Left lobe of liver (tissue), 2 donors: ENCODE measurements around the gene TMEM74B. TPM values are rescaled to one million over a fixed set of nuclear protein-coding genes. Genes with fewer than 3 reads are reported as not detected.
"Not testable (repeated sequence)": the region's sequence is repeated elsewhere in the genome, so short reads cannot be mapped to it uniquely, and the experiment has no call there.

ENCODE experiments used
- ATAC-seq: fragments of 200-7000 bp; cut with Tn5 transposase; one replicate; pipeline ENCODE4 v1.9.1; 2020; ENCODE audit warnings: mild to moderate bottlenecking, moderate library complexity
- DNase-seq: peaks from one replicate; pipeline ENCODE4 v3.0.0-alpha.2; 2020; ENCODE audit warnings: low spot score
- total RNA-seq: library from RNA; stranded (reverse); gene quantifications from one replicate; pipeline ENCODE4 v1.2.1, GENCODE V29; 2021
- donor health status: DM: no; HTN: no; CAD: no; lungs with moderate emphysema.
- donor health status: DM: no; HTN: yes; CAD: no.

TMEM74B gene
- 1.2 TPM for total RNA-seq

DNA sequence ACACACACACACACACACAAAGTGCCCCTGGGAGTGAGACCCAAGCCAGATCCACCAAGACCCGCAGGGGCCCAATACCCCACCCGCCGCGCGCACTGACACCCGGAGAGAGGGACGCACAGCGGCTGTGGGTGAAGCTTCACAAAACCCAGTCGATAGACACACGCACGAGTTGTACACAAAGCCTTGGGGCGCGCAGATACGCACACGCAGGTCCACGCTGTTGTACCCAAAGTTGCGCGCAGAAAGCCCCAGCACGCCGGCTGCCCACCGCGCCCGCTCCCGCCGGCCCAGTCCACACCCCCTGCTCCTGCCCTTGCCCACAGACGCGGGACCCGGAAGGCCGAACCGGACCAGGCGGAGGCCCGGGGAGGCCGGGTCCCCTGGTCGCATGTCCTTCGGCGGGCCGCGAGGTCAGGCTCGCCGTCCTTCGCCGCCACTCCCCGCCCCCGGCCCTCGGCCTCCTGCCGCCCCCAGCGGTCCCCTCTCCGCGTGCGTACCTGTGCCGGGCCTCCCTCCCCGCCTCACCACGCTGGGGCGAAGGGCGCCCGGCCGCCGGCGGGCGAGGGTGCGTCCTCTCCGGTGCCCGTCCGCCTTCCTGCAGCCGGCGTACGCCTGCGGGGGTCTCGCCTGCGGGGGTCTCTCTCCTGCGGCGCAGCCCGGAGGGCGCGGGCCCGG, at the start of gene TMEM74B:
Gene TMEM74B, minus strand, starts transcription at position 344 of the 678 bp plus-strand sequence. CDS start 1,180 bp downstream, outside the sequence.
- no peak for DNase-seq
- ATAC-seq, result peak; percentile 40

DNA sequence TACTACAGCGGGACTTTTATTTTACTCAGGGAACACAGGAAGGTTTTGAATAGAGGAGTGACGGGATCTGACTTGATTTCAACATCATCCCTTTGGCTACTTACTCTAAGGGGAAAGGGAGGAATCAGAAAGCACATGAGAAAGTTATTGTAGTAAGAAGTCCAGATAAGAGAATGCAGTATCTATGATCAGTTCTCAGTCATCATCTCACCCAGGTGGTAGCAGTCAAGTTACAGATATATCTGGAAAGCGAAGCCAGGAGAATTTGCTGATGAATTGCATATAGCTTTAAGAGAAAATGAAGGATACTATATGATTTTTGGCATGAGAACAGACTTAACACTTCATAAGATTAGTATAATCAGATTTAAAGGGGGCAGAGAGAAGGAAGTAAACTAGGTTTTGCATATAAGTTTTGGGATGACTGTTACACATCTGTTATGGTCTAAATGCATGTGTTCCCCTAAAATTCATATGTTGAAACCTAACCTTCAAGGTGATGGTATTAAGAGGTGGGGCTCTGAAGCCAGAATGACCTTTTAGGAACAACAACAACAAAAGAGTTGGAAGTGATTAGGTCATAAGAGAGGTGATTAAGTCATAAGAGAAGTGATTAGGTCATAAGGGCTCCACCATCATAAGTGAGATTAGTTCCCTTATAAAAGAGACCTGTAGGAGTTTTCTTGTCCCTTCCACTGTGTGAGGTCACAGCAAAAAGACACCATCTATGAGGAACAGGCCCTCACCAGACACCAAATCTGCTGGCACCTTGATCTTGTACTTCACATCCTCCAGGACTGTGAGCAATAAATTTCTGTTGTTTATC, 47.7 kb upstream of the TMEM74B start:
- DNase-seq, result no peak
- ATAC-seq, result no peak

DNA sequence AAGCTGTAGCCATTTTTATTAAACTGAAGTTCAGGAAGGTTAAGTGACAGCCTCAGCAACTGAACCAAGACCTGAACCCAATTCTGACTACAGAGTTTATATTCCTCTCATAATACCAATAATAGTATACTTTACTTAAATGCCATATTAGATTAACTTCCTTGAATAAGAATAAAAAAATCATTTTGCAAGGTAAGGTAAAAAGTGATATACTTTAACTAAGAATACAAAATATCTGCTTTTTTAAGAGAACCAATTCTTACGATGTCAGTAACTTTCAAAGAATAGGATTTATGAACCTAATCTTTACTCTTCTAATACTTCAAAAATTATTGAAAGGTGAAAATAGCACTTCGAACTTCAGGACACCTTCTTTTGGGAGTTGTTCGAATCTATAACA, 44.8 kb upstream of the TMEM74B start:
- ATAC-seq (no peak), DNase-seq (no peak)

DNA sequence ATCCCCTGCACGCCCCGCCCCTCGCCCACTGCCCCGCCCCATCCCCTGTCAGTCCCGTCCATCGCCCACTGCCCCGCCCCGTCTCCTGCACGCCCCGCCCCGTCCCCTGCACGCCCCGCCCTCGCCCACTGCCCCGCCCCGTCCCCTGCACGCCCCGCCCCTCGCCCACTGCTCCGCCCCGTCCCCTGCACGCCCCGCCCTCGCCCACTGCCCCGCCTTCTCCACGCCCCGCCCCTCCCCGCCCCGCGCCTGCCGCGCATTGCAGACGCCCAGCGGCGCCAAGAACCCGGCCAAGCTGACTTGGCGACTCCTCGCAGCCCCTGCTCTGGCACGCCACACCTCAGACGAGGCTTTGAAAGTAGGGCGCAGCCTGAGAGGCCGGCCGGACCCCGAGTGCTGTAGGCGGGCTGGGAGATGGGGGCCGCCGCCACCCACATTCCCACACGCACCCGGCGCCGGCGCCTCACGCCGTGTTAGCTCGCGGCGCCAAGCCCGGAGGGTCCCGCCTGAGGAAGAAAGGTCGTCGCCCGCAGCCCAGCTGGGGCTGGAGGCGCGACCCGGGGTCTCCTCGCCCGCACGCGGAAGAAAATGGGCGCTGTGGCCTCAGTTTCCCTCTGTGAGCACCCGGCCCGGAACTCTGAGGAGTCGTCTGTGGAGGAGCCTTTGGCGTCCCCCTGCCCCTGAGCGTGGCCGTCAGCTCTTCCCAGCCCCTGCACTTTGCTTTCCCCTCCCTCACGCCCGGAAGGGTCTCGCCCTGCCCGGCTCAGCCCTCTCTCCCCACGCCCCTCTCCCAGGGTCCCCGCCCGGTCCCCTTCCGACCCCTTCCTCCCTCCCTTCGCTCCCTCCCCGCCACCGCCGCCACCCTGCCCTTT, 41.2 kb upstream of the TMEM74B start, which contains the start of gene RAD21L1:
Gene RAD21L1, plus strand, starts transcription at position 262 of the 872 bp plus-strand sequence. CDS start 2,410 bp downstream, outside the sequence.
- peak; percentile 95 for ATAC-seq
- peak; percentile 81 for DNase-seq

DNA sequence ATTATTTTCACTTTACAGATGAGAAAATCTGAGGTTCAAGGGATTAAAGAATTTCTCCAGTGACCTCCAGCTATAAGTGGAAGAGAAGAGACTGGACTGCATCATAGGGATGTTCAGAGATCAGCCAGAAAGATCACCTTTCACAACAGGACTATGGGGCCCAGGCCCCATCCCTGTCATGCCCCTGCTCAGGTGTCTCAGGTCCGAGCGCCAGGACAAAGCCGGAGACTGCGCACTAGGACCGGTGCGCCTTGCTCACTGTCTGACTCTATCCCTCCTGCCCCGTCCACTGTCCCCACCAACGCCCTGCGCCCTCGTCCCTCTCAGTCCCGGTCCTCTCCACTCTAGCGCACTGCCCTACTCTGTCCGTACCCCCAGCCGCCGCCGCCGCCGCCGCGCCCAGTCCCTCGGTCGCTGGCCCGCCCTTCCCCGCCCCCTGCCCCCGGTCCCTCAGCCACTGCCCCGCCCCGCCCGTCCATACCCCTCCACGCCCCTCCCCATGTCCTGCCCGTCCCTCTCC, 40.5 kb upstream of the TMEM74B start:
- DNase-seq (no peak), ATAC-seq (no peak)

DNA sequence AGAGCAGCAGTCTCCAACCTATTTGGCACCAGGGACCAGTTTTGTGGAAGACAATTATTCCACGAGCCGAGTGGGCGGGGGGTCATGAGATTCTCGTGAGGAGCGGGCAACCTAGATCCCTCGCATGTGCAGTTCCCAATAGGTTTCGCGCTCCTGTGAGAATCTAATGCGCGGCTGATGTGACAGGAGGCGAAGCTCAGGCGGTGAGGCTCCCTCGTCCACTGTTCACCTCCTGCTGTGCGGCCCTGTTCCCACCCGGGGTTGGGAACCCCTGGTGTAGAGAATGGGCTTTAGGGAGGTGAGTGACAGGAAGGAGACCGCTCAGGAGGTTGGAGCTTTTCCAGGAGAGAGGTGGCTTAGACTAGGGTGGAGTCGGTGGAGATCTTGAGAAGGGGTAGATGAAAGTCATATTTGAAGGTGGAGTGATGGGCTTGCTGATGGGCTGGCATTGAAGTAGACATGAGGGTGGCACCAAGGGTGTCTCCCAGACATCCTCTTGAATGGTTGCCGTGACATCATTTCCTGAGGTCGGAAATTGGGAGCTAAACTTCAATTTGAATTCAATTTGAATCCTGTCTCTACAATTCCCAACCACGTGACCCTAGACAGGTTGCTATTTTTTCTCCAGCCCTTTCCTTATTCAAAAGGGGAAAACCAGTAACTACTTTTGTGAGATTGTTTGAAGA, 39.6 kb upstream of the TMEM74B start:
- no peak for ATAC-seq

DNA sequence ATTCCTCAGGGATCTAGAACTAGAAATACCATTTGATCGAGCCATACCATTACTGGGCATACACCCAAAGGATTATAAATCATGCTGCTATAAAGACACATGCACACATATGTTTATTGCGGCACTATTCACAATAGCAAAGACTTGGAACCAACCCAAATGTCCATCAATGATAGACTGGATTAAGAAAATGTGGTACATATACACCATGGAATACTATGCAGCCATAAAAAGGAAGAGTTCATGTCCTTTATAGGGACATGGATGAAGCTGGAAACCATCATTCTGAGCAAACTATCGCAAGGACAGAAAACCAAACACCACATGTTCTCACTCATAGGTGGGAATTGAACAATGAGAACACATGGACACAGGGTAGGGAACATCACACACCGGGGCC, 38.0 kb upstream of the TMEM74B start:
- not testable (repeated sequence) for ATAC-seq, DNase-seq

More for the DNA sequence above, 39.6 kb upstream of the TMEM74B start:
- no peak for DNase-seq

DNA sequence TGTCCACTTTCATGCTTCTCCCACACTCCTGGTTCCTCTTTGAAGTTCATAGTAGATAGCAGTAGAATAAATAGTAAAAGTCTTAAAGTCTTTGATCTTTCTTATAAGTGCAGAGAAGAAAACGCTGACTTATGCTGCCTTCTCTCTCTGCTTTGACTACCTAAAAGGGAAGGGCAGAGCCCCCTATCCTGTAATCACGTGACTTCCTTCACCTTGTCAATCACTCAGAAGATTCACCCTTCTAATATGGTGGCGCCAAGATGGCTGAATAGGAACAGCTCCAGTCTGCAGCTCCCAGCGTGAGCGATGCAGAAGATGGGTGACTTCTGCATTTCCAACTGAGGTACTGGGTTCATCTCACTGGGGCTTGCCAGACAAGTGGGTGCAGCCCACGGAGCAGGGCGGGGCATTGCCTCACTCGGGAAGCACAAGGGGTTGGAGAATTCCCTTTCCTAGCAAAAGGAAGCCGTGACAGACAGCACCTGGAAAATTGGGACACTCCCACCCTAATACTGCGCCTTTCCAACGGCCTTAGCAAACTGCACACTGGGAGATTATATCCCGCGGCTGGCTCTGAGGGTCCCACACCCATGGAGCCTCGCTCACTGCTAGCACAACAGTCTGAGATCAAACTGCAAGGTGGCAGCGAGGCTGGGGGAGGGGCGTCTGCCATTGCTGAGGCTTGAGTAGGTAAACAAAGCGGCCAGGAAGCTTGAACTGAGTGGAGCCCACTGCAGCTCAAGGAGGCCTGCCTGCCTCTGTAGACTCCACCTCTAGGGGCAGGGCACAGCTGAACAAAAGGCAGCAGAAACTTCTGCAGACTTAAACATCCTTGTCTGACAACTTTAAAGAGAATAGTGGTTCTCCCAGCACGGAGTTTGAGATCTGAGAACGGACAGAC, 32.0 kb upstream of the TMEM74B start:
- ATAC-seq, DNase-seq: not testable (repeated sequence)

DNA sequence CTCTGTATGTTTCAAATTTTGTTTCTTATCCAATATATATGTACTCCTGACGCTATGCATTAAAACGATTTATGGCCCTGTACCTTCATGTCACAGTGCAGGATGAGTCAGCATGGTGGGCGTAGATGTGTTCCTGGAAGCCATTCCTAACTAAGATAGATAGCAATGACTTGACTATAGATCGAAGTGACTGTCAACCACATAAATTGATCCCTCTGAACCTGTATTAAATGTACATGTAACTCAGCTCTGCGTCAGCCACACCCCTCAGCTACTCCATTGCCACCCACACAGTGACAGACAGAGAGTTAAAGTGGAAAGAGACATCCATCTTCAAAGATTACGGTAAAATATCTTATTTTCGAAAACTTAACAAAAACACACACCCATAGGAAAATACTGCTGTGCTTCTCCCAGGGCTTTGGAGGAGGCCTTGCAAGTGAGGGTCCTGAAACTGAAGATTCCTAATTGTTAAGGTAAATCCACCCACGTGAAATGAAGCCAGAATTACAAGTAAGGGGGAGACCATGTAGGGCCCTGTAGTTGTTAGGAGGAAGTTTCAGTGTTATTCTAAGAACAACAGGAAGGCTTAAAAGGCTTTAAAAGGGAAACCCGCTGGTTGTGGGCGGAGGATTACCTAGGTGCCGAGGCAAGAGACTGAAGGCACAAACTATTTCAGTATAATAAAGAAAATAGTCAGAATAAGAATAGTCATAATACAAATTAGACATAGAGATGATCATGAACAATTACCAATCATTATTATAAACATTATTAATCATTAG, 30.8 kb upstream of the TMEM74B start:
- ATAC-seq (no peak), DNase-seq (no peak)

DNA sequence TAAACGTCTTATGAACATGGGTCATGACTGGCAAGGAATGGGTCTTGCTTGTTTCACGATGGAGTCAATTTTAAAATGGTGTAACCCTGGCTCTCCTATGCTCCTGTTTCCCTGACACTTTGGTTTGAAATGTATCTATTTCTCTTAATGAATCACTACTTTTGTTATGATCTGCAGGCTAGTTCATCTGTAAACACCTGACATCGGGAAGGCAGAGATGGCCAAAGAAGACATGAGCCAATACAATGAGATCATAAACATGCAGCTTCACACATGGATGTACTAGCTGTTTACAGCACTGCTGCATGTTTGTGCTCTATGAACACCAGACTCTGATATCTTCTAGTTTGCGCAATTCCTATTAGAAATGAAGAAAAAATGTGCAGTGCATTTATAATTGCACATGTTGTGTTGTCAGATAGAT, 30.1 kb upstream of the TMEM74B start:
- ATAC-seq (no peak), DNase-seq (no peak)

DNA sequence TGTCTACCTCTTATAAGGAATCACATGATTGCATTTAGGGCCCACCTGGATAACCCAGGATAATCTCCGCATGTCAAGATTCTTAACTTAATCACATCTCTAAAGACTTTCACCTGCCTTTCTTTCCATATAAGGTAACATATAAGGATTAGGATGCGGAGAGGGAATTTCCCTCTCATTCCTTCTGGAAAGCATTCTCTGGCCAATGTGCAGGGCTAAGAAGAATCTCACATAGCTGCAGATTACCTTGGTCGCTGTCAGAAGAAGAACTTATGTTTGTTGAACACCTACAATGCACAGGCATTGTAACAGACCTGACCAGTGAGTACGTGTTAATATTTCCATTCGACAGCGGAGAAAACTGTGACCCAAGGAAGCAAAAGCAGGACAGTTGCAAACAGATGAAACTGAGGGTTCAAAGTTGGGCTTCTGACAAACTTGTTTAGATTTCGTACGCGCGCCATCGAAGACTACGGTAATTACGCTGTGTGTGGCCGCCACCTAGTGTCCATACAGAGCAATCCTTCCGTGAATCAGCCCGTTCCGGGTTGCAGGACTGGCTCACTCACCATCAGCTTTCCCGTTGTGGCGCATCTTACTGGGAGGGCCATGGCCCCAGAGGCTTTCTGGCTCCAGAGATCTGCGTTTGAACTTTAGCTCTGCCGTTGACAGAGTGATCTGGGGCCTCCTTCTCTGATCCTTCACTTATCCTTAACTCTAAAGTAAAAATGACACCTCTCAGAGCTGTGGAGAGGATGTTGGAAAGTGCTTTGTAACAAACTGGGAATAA, 28.0 kb upstream of the TMEM74B start:
- peak; percentile 99 for ATAC-seq
- peak; percentile 64 for DNase-seq

DNA sequence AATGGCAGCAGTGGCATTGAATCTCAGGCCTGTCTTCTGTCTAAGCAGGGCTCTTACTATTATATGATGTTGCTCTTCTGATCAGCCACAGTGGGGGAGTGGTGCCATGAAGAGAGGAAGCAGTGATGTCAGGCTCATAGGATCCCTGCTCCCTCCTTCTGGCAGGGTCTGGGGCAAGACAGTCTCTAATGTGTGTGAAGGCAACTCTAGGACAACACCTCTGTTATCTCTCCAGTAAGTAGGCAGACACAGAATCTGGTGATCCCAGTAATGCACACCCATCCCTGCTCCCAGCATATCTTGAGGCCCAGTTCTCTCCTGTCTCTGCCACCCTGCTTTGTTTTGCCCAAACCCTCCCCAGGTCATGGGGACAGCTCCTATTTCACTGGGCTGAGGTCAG, 27.2 kb upstream of the TMEM74B start:
- ATAC-seq (no peak), DNase-seq (no peak)

DNA sequence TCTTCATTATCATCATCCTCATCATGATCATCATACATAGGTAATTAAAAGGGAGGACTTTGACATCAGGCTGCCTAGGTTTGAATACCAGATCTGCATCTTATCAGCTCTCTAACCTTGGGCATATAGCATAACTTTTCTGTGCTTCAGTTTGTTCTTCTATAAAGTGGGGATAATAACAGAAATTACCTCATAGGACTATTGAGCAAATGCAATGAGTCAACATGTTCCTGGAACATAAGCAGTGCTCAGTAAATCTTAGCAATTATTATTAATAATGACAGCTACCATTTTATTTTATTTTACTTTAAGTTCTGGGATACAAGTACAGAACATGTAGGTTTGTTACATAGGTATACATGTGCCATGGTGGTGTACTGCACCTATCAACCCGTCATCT, 25.7 kb upstream of the TMEM74B start:
- DNase-seq (no peak), ATAC-seq (no peak)

DNA sequence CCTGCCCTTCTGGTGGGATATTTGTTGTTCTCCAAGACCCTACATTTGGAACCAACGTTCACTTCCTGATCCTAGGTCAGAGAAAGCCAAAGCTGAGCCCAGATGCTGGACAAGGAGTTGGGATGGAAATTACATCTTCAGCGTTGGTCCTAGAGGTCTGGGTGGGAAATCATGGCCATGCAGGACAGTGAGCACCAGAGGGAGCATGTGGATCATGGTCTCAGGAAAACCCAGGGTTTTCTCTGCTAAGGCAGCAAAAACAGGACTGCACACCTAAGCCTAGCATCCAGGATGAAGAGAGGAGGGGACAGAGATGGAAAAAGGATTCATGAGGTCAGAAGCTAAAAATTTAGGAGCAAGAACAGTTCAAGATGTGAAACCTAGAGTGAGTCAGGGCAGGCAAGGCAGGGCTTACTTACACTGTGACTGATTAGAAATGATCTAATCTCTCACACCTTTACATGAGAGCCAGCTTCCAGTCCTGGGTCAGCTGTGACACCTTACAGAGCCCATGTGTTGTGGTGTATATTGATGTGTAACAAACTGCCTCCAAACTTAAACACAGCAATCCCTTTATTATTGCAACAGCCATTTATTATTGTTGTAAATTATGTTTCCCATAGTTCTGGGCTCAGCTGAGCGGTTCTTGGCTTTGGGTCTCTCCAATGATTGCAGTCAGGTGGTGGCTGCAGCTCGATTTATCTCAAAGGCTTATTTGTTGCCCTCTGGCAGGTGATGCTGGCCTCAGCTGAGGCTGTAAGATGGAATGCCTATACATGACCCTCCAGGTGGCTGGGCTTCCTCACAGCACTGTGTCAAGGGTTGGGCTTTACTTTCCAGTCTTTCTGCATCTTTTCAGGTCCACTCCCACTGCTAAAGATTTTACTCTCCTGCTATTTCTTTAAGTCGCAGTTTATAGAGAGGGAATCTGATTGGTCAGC, 24.9 kb upstream of the TMEM74B start:
- ATAC-seq, result no peak
- DNase-seq, result no peak

DNA sequence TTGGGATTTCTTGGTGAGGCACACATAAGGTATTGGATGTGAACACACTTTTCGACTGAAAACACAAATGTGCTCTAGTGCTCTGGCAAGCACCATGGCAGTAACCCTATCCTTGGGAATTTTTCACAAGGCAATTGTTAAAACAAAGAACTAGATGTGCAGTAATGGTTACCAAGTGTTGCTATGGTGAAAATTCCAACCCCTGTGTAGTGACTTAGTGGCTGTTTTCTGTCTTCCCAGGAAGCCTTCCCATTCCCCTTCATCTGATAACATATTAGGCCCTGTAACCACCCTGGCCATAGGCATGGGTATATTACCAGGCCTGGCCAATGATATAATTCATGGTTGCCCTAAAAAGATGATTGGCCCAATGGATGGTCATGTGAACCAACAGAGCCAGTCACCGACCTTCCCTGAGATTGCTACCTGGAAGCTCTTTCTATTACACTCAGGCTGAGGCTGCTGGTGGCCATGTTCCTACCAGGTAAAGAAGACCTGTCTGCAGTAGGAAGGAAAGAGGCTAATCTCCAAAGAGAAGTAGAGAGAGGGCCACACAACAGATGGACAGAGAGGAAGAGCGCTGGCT, 22.6 kb upstream of the TMEM74B start:
- DNase-seq, result no peak
- ATAC-seq, result no peak
